ENCODE data around the gene MAP4. TPM values are rescaled to one million over a fixed set of nuclear protein-coding genes. Genes with fewer than 3 reads are reported as not detected.

Gene MAP4
- total and polyA plus RNA-seq, 2 donors (not counting 1 experiment from before 2014, with no cell fraction given): 39.2 to 132 TPM

DNA sequence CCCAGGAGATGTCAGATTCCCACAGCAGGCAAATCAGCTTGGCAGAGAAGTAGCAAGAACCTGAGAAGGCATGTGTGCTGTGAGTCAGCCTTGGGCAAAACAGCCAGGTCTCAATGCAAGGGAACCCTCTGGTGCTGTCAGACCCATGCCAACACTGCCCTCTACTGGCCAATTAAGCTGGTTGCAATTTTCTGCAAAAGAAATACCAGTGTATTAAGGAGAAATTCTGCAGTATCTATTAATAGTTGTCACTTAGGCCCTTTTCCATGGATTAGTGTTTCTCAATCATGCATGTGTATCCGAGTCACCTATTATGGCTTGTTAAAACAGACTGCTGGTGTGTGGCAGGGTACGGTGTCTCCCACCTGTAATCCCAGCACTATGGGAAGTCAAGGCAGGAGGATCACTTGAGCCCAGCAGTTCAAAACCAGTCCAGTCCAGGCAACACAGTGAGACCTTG is 26.2 kb downstream of the MAP4 start:
- no peak for TF ChIP-seq EZH2 (IDR thresholded peaks at IDR 0.05; ENCODE audit: borderline replicate concordance, insufficient read depth, low read depth, low read length, poor library complexity, severe bottlenecking)
- TF ChIP-seq, protein P1, sequence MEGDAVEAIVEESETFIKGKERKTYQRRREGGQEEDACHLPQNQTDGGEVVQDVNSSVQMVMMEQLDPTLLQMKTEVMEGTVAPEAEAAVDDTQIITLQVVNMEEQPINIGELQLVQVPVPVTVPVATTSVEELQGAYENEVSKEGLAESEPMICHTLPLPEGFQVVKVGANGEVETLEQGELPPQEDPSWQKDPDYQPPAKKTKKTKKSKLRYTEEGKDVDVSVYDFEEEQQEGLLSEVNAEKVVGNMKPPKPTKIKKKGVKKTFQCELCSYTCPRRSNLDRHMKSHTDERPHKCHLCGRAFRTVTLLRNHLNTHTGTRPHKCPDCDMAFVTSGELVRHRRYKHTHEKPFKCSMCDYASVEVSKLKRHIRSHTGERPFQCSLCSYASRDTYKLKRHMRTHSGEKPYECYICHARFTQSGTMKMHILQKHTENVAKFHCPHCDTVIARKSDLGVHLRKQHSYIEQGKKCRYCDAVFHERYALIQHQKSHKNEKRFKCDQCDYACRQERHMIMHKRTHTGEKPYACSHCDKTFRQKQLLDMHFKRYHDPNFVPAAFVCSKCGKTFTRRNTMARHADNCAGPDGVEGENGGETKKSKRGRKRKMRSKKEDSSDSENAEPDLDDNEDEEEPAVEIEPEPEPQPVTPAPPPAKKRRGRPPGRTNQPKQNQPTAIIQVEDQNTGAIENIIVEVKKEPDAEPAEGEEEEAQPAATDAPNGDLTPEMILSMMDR (IDR thresholded peaks at IDR 0.05): peak; percentile 94
- Mint-ChIP-seq H3K4me3 (no peak overlapping the region), H3K9me3 (ENCODE audit: insufficient read depth) (no peaks in the 10 kb centered on the region), H3K27me3 (no peaks in the 10 kb centered on the region), H3K4me1 (peaks cover 7% of the 10 kb centered on the region), H3K27ac (no peak overlapping the region)
- H3K79me2 ChIP-seq (ENCODE audit: control insufficient read depth, insufficient read depth, low read length): peaks cover 27% of the 10 kb centered on the region
- no peak overlapping the region for H3K4me2 ChIP-seq (replicated peaks; ENCODE audit: low read depth, low read length, poor library complexity, severe bottlenecking)
- peaks cover 0 to 5% of the 10 kb centered on the region in 2 donors for H3K4me1 ChIP-seq (ENCODE audit: control insufficient read depth in 2 of 2, insufficient read depth in 2 of 2, low read length in 2 of 2)
- H2AFZ ChIP-seq (ENCODE audit: insufficient read depth, low read depth, low read length, poor library complexity, severe bottlenecking): no peak overlapping the region
- no peaks in the 10 kb centered on the region for H3K27me3 ChIP-seq (replicated peaks in 1 of 4; ENCODE audit: control extremely low read depth in 1 of 4, control insufficient read depth in 3 of 4, insufficient read depth in 4 of 4, low read length in 3 of 4)
- CTCF ChIA-PET: interaction anchor here (0.6 to 2.6 kb wide), 39 partner anchors 8 to 1967 kb away, joined by 3 to 83 read pairs (median 4); no protein-coding TSS in a partner anchor
- no peak overlapping the region for H3K4me3 ChIP-seq (ENCODE audit: control extremely low read depth in 1 of 5, extremely low read depth in 1 of 5, insufficient read depth in 1 of 5, low read depth in 2 of 5, low read length in 4 of 5)
- H3K36me3 ChIP-seq (replicated peaks in 1 of 2; ENCODE audit: control extremely low read depth in 1 of 2, control insufficient read depth in 1 of 2, extremely low read depth in 1 of 2, insufficient read depth in 2 of 2, low read length in 1 of 2): peaks cover 0 to 2% of the 10 kb centered on the region in 2 experiments
- H3K27ac ChIP-seq (ENCODE audit: low read length in 2 of 2): no peak overlapping the region
- H3K9ac ChIP-seq (ENCODE audit: low read length): no peak overlapping the region
- 50% methylated on average over 2 of the region's 2 CpGs for WGBS (ENCODE audit: insufficient coverage)
- intact Hi-C loops (cut with micrococcal nuclease): loop anchor here (1.0 kb wide), 4 partner anchors 153 to 468 kb away; no protein-coding TSS in a partner anchor
- peak; percentile 88 for ATAC-seq (ENCODE audit: low read depth)
- no peaks in the 10 kb centered on the region for H3K9me3 ChIP-seq (ENCODE audit: control extremely low read depth in 1 of 3, control insufficient read depth in 2 of 3, insufficient read depth in 1 of 3, low read length in 2 of 3)
- DNase-seq: peak; percentile 81
- H4K20me1 ChIP-seq (ENCODE audit: control insufficient read depth, insufficient read depth, low read length, poor library complexity, severe bottlenecking): peaks cover 11% of the 10 kb centered on the region
- POLR2A ChIA-PET: interaction anchor here (1.3 kb wide), 1 partner anchor 165 kb away, joined by 4 read pairs; no protein-coding TSS in a partner anchor

DNA sequence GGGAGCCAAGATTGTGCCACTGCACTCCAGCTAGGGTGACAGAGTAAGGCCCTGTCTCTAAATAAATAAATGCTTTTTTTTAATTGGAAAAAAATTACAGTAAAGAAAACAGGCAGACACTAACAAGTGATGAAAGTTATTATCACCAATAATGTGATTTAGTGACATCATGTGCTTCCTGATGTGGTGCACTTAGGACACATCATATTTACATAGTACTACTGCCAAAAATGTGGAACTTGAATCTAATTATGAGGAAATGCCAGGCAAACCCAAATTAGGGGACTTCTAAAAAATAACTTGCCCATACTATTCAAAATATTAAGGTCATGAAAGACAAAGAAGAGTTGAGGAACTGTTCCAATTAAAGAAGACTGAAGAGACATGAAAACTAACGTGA is 30.8 kb downstream of the MAP4 start:
- ATAC-seq (ENCODE audit: low read depth) (no peak), DNase-seq (peak; percentile 15)
- Histone ChIP-seq H4K20me1 (ENCODE audit: control insufficient read depth, insufficient read depth, low read length, poor library complexity, severe bottlenecking) (peaks cover 11% of the 10 kb centered on the region), H3K4me3 (ENCODE audit: control extremely low read depth in 1 of 5, extremely low read depth in 1 of 5, insufficient read depth in 1 of 5, low read depth in 2 of 5, low read length in 4 of 5) (no peak overlapping the region), H3K9me3 (ENCODE audit: control extremely low read depth in 1 of 3, control insufficient read depth in 2 of 3, insufficient read depth in 1 of 3, low read length in 2 of 3) (no peaks in the 10 kb centered on the region), H3K4me2 (replicated peaks; ENCODE audit: low read depth, low read length, poor library complexity, severe bottlenecking) (no peak overlapping the region), H3K79me2 (ENCODE audit: control insufficient read depth, insufficient read depth, low read length) (peaks cover 27% of the 10 kb centered on the region), H3K9ac (ENCODE audit: low read length) (no peak overlapping the region), H3K27me3 (replicated peaks in 1 of 4; ENCODE audit: control extremely low read depth in 1 of 4, control insufficient read depth in 3 of 4, insufficient read depth in 4 of 4, low read length in 3 of 4) (no peaks in the 10 kb centered on the region), H3K36me3 (replicated peaks in 1 of 2; ENCODE audit: control extremely low read depth in 1 of 2, control insufficient read depth in 1 of 2, extremely low read depth in 1 of 2, insufficient read depth in 2 of 2, low read length in 1 of 2) (no peaks in the 10 kb centered on the region), H3K4me1 (ENCODE audit: control insufficient read depth in 2 of 2, insufficient read depth in 2 of 2, low read length in 2 of 2) (peaks cover 0 to 5% of the 10 kb centered on the region in 2 donors), H3K27ac (ENCODE audit: low read length in 2 of 2) (no peak overlapping the region), H2AFZ (ENCODE audit: insufficient read depth, low read depth, low read length, poor library complexity, severe bottlenecking) (no peak overlapping the region)
- Mint-ChIP-seq H3K4me3 (no peak overlapping the region), H3K9me3 (ENCODE audit: insufficient read depth) (no peaks in the 10 kb centered on the region), H3K27ac (peak overlapping the region; percentile 12), H3K4me1 (peaks cover 7% of the 10 kb centered on the region), H3K27me3 (no peaks in the 10 kb centered on the region)
- CTCF ChIA-PET: interaction anchor here (1.1 kb wide), 1 partner anchor 166 kb away, joined by 3 read pairs; no protein-coding TSS in a partner anchor
- no CpG with 5 or more reads among the region's 1 CpG for WGBS (ENCODE audit: insufficient coverage)
- no peak for TF ChIP-seq EZH2 (IDR thresholded peaks at IDR 0.05; ENCODE audit: borderline replicate concordance, insufficient read depth, low read depth, low read length, poor library complexity, severe bottlenecking)
- TF ChIP-seq, protein P1 (IDR thresholded peaks at IDR 0.05): no peak
- POLR2A ChIA-PET: interaction anchor here (0.6 kb wide), 1 partner anchor 477 kb away, joined by 3 read pairs; no protein-coding TSS in a partner anchor
- intact Hi-C loops (cut with micrococcal nuclease): no loop called here
